ENCODE measurements around the gene ROCK2. TPM values are rescaled to one million over a fixed set of nuclear protein-coding genes. Genes with fewer than 3 reads are reported as not detected.

Gene ROCK2
- total RNA-seq, 1 donor from 2014 or later: 45.4 TPM

DNA sequence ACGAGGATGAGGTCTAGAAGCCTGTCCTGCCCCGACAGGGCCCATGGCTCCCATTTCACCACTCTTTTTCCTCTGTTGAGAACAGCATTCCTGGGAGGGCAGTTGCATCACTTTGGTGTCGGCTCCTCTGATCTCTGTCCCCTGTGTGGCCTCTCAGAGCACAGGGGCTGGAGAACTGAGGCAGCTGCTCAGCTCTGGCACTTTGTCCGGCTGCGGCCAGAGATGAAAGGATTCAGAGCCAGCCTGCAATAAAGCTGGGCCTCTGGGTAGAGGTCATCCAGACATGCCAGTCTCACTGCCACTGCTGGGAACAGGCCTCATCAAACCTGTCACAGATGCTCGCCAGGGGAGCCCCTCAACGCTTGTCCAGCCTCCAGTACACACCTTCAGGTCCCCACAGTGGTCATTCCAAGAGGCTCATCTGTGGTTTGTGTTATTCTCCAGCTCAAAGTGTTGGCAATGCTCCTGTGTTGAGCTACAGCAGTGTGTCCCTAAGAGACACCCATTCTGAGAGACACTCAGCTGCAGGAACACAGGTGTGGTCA, 13.1 kb upstream of the ROCK2 start:
- H3K4me3 Mint-ChIP-seq: no peak overlapping the region
- no peak for DNase-seq (ENCODE audit: low spot score in 2 of 2, unreplicated experiment in 2 of 2)
- H3K27me3 Mint-ChIP-seq (ENCODE audit: low read depth): no peaks in the 10 kb centered on the region
- no peaks in the 10 kb centered on the region for H3K9me3 Mint-ChIP-seq
- H3K36me3 Mint-ChIP-seq: no peaks in the 10 kb centered on the region
- no peak overlapping the region for H3K27ac Mint-ChIP-seq
- TF ChIP-seq, protein P1, sequence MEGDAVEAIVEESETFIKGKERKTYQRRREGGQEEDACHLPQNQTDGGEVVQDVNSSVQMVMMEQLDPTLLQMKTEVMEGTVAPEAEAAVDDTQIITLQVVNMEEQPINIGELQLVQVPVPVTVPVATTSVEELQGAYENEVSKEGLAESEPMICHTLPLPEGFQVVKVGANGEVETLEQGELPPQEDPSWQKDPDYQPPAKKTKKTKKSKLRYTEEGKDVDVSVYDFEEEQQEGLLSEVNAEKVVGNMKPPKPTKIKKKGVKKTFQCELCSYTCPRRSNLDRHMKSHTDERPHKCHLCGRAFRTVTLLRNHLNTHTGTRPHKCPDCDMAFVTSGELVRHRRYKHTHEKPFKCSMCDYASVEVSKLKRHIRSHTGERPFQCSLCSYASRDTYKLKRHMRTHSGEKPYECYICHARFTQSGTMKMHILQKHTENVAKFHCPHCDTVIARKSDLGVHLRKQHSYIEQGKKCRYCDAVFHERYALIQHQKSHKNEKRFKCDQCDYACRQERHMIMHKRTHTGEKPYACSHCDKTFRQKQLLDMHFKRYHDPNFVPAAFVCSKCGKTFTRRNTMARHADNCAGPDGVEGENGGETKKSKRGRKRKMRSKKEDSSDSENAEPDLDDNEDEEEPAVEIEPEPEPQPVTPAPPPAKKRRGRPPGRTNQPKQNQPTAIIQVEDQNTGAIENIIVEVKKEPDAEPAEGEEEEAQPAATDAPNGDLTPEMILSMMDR (IDR thresholded peaks at IDR 0.05; ENCODE audit: unreplicated experiment): no peak
- peaks cover 16% of the 10 kb centered on the region for H3K4me1 Mint-ChIP-seq

DNA sequence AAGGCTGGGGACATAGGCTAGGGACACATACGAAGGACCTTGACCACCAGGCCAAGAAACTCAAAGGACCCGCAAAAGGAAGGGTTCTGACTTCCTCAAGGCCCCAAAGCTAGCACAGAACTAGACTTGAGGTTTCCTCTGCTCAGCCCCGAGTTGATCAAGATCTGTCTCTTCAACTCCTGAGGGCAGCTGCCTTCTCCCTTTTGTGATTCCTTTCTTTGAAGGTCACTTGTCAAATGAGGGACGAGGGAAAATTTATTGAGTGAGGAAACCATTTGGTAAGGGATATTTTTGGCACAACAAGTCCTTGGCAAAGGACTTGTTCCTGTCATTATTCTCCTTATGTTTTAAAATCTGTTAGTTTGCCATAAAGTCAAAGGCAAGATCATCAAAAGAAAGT, 12.3 kb upstream of the ROCK2 start:
- no peak for DNase-seq (ENCODE audit: low spot score in 2 of 2, unreplicated experiment in 2 of 2)
- Mint-ChIP-seq H3K27ac (no peak overlapping the region), H3K27me3 (ENCODE audit: low read depth) (no peaks in the 10 kb centered on the region), H3K4me1 (peaks cover 16% of the 10 kb centered on the region), H3K36me3 (no peaks in the 10 kb centered on the region), H3K9me3 (no peaks in the 10 kb centered on the region), H3K4me3 (no peak overlapping the region)
- TF ChIP-seq, protein P1 (IDR thresholded peaks at IDR 0.05; ENCODE audit: unreplicated experiment): no peak

GRCh38 chr2:11355194-11356053, 11.0 kb upstream of the ROCK2 start:
- Mint-ChIP-seq H3K4me1 (peaks cover 16% of the 10 kb centered on the region), H3K36me3 (no peaks in the 10 kb centered on the region), H3K27ac (no peak overlapping the region), H3K4me3 (no peak overlapping the region), H3K9me3 (no peaks in the 10 kb centered on the region), H3K27me3 (ENCODE audit: low read depth) (no peaks in the 10 kb centered on the region)
- DNase-seq (ENCODE audit: low spot score in 2 of 2, unreplicated experiment in 2 of 2): no peak
- TF ChIP-seq, protein P1 (IDR thresholded peaks at IDR 0.05; ENCODE audit: unreplicated experiment): no peak

DNA sequence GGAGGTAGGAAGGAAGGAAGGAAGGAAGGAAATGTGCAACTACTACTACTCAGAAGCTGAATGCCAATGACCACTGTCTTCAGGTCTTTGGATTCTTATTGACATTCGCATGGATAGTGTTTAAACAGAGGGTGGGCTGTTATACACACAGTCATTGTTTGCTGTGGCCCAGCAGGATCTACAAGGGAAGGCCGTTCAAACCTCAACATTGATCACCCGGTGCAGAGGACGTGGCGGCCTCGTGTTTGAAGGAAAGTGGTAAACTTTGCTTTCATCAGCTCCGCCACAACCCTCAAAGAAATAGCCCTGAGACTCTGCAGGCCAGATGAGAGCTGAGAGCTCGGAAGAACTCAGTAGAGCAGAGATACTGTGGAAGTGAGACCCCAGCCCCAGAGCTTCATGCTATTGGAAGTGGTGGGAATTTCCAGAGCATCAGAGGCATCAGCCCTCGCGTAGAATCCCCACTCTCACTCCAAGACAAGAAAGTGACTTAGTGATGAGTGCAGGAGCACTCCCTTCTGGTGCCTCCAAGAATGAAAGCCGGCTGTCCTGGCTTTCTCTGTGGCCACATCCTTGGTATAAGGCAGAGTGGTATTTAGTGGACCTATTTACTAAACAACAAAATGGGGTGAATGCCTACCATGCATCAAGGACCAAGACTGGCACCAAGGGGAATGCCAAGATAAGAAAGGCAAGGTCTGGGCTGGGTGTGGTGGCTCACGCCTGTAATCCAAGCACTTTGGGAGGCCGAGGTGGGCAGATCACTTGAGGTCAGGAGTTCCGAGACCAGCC, 10.1 kb upstream of the ROCK2 start:
- no peaks in the 10 kb centered on the region for H3K36me3 Mint-ChIP-seq
- H3K27me3 Mint-ChIP-seq (ENCODE audit: low read depth): no peaks in the 10 kb centered on the region
- TF ChIP-seq, protein P1 (IDR thresholded peaks at IDR 0.05; ENCODE audit: unreplicated experiment): no peak
- peaks cover 16% of the 10 kb centered on the region for H3K4me1 Mint-ChIP-seq
- no peak overlapping the region for H3K27ac Mint-ChIP-seq
- no peak overlapping the region for H3K4me3 Mint-ChIP-seq
- no peaks in the 10 kb centered on the region for H3K9me3 Mint-ChIP-seq
- no peak for DNase-seq (ENCODE audit: low spot score in 2 of 2, unreplicated experiment in 2 of 2)

GRCh38 chr2:11352781-11353537, 8.5 kb upstream of the ROCK2 start:
- DNase-seq (ENCODE audit: low spot score in 2 of 2, unreplicated experiment in 2 of 2): no peak
- Mint-ChIP-seq H3K4me1 (peaks cover 15% of the 10 kb centered on the region), H3K27me3 (ENCODE audit: low read depth) (no peaks in the 10 kb centered on the region), H3K36me3 (no peaks in the 10 kb centered on the region), H3K4me3 (no peak overlapping the region), H3K9me3 (no peaks in the 10 kb centered on the region), H3K27ac (no peak overlapping the region)
- TF ChIP-seq, protein P1 (IDR thresholded peaks at IDR 0.05; ENCODE audit: unreplicated experiment): no peak

Data from mesothelial cell of epicardium (in vitro differentiated cells).